ENCODE results near the gene ABCD1. TPM values are rescaled to one million over a fixed set of nuclear protein-coding genes. Genes with fewer than 3 reads are reported as not detected.

ABCD1 gene
- total RNA-seq, 1 experiment from 2014 or later, result 44.9 TPM

DNA sequence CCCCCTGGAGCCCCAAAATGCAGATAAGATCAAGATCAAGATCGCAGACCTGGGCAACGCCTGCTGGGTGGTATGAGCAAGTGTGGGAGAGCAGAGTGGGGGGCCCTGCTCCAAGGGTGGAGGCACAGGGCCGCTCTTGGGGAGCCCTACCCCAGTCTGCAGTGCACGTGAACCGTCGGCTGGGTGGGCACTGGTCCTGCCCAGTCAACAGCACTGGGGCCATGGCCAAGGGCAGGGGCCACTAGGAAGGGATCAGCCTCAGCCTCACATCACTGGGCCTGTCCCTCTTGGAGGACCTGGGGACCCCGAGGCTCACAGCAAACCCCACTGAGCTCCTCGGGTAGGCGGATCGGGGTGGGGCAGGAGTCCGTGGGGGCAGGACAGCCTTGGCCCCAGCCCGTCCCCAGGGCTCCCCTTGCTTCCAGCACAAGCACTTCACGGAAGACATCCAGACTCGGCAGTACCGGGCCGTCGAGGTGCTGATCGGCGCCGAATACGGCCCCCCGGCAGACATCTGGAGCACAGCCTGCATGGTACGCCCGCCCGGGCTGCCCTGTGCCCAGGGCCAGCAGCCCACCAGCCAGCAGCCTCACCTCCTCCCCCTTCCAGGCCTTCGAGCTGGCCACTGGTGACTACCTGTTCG, 59.8 kb downstream of the ABCD1 start:
- no TSS peak for BruUV-seq (replicated peaks)
- Histone ChIP-seq H3K36me3 (ENCODE audit: low read depth) (no peaks in the 10 kb centered on the region), H3K4me3 (no peak overlapping the region), H4K20me1 (ENCODE audit: insufficient read depth) (no peaks in the 10 kb centered on the region), H3F3A (ENCODE audit: insufficient read depth, low read depth) (no peaks in the 10 kb centered on the region), H3K4me2 (no peak overlapping the region), H3K4me1 (replicated peaks; ENCODE audit: insufficient read depth) (no peaks in the 10 kb centered on the region), H3K9me3 (ENCODE audit: insufficient read depth, low read depth) (no peaks in the 10 kb centered on the region), H3K27ac (no peak overlapping the region), H3K9me2 (ENCODE audit: insufficient read depth) (no peaks in the 10 kb centered on the region), H3K27me3 (ENCODE audit: insufficient read depth, low read depth) (no peaks in the 10 kb centered on the region), H2AFZ (no peak overlapping the region), H3K79me2 (ENCODE audit: low read depth) (no peaks in the 10 kb centered on the region)
- DNase-seq, result no peak
- TF ChIP-seq, protein P1, sequence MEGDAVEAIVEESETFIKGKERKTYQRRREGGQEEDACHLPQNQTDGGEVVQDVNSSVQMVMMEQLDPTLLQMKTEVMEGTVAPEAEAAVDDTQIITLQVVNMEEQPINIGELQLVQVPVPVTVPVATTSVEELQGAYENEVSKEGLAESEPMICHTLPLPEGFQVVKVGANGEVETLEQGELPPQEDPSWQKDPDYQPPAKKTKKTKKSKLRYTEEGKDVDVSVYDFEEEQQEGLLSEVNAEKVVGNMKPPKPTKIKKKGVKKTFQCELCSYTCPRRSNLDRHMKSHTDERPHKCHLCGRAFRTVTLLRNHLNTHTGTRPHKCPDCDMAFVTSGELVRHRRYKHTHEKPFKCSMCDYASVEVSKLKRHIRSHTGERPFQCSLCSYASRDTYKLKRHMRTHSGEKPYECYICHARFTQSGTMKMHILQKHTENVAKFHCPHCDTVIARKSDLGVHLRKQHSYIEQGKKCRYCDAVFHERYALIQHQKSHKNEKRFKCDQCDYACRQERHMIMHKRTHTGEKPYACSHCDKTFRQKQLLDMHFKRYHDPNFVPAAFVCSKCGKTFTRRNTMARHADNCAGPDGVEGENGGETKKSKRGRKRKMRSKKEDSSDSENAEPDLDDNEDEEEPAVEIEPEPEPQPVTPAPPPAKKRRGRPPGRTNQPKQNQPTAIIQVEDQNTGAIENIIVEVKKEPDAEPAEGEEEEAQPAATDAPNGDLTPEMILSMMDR (conservative IDR thresholded peaks at IDR 0.05), result no peak
- no peak for TF ChIP-seq EZH2 (IDR thresholded peaks at IDR 0.05; ENCODE audit: low read depth)
- POLR2A ChIA-PET (ENCODE audit: unreplicated experiment), result no interaction called here
- CTCF ChIA-PET, result no interaction called here
- intact Hi-C loops (cut with micrococcal nuclease; ENCODE audit: unreplicated experiment), result no loop called here

DNA sequence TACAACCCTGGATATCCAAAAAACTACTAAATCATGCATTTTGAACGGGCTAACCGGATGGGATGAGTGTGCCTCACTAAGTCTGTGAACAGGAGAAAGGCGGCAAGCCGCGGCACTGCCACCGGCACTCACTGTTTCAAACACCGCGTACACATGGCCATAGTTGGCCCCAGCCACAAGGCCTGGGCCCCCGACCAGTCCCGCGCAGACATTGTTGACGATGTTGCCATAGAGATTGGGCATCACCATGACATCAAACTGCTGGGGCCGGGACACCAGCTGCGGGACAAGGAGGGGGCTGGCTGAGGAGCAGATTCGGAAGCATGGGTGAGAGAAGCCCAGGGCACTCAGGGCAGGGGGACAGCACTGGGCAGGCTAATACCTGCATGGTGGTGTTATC, 62.0 kb downstream of the ABCD1 start:
- Histone ChIP-seq H2AFZ (no peak overlapping the region), H3K4me2 (no peak overlapping the region), H3K36me3 (ENCODE audit: low read depth) (no peaks in the 10 kb centered on the region), H4K20me1 (ENCODE audit: insufficient read depth) (no peaks in the 10 kb centered on the region), H3K79me2 (ENCODE audit: low read depth) (0 out of 2 replicates have a peak, but pooled peaks cover 4% of the 10 kb centered on the region), H3F3A (ENCODE audit: insufficient read depth, low read depth) (no peaks in the 10 kb centered on the region), H3K27ac (no peak overlapping the region), H3K9me3 (ENCODE audit: insufficient read depth, low read depth) (no peaks in the 10 kb centered on the region), H3K27me3 (ENCODE audit: insufficient read depth, low read depth) (no peaks in the 10 kb centered on the region), H3K9me2 (ENCODE audit: insufficient read depth) (no peaks in the 10 kb centered on the region), H3K4me1 (replicated peaks; ENCODE audit: insufficient read depth) (no peaks in the 10 kb centered on the region), H3K4me3 (no peak overlapping the region)
- CTCF ChIA-PET, result no interaction called here
- POLR2A ChIA-PET (ENCODE audit: unreplicated experiment), result no interaction called here
- intact Hi-C loops (cut with micrococcal nuclease; ENCODE audit: unreplicated experiment), result no loop called here
- TF ChIP-seq, protein P1 (conservative IDR thresholded peaks at IDR 0.05), result no peak
- TF ChIP-seq EZH2 (IDR thresholded peaks at IDR 0.05; ENCODE audit: low read depth), result no peak
- BruUV-seq (replicated peaks), result no TSS peak
- no peak for DNase-seq

DNA sequence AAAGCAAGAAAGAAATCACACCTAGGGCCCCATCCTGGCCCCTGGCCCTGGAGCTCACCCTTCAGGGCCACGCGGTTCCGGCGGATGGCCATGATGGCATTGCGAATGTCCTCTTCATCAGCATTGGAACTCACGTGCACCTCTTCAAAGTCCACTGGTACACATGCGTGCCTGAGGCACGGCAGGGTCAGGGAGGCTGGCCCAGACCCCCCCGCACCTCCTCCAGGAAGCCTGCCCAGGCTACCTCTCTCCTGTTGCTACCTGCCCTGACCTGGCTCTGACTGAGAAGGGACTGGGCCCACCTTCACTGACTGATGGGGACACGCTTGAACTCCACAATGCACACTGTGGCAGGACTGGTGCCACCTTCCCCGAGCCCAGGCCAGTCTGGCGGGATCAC, 65.0 kb downstream of the ABCD1 start:
- Histone ChIP-seq H3K9me3 (ENCODE audit: insufficient read depth, low read depth) (no peaks in the 10 kb centered on the region), H3F3A (ENCODE audit: insufficient read depth, low read depth) (no peaks in the 10 kb centered on the region), H4K20me1 (ENCODE audit: insufficient read depth) (no peaks in the 10 kb centered on the region), H3K4me1 (replicated peaks; ENCODE audit: insufficient read depth) (peaks cover 5% of the 10 kb centered on the region; the same call in 1 of the 2 replicates), H3K4me3 (no peak overlapping the region), H3K9me2 (ENCODE audit: insufficient read depth) (no peaks in the 10 kb centered on the region), H2AFZ (no peak overlapping the region), H3K27me3 (ENCODE audit: insufficient read depth, low read depth) (no peaks in the 10 kb centered on the region), H3K27ac (no peak overlapping the region), H3K36me3 (ENCODE audit: low read depth) (no peaks in the 10 kb centered on the region), H3K79me2 (ENCODE audit: low read depth) (peaks cover 26% of the 10 kb centered on the region), H3K4me2 (no peak overlapping the region)
- no peak for DNase-seq
- BruUV-seq (replicated peaks), result no TSS peak
- TF ChIP-seq, protein P1 (conservative IDR thresholded peaks at IDR 0.05), result no peak
- no peak for TF ChIP-seq EZH2 (IDR thresholded peaks at IDR 0.05; ENCODE audit: low read depth)
- intact Hi-C loops (cut with micrococcal nuclease; ENCODE audit: unreplicated experiment), result loop anchor here (10.0 kb wide), 1 partner anchor 95 kb away; the partner anchor contains the start of gene L1CAM
- ChIA-PET CTCF (no interaction called here), POLR2A (ENCODE audit: unreplicated experiment) (no interaction called here)

All from PC-9 (cell line).